Kidney epithelial cell (primary cell): ENCODE data around the gene KRTAP13-2. TPM values are rescaled to one million over a fixed set of nuclear protein-coding genes. Genes with fewer than 3 reads are reported as not detected.

ENCODE experiments used
- DNase-seq: peaks from one replicate; pipeline ENCODE4 v3.0.0-alpha.2; 2010; ENCODE audit warnings: low read depth
- H3K27me3 ChIP-seq: 2 replicates; pipeline ENCODE4 v1.6.0; 2011; ENCODE audit warnings: low read length; ENCODE audit not compliant: control insufficient read depth, insufficient read depth
- H3K36me3 ChIP-seq: 2 replicates; pipeline ENCODE4 v1.5.1; 2011; ENCODE audit warnings: low read length; ENCODE audit not compliant: control insufficient read depth, insufficient read depth
- H3K4me3 ChIP-seq: 2 replicates; pipeline ENCODE4 v1.5.1; 2011; ENCODE audit warnings: low read depth, mild to moderate bottlenecking, control low read depth, low read length
- total RNA-seq: library from RNA; depleted of rRNA; stranded (reverse); fragments of >200 nt; gene quantifications from 2 replicates; pipeline ENCODE4 v1.2.3, GENCODE V29; 2015
- TF ChIP-seq, protein P1 (sequence below): IDR thresholded peaks from 2 replicates; pipeline ENCODE4 v1.5.1; 2011; ENCODE audit warnings: mild to moderate bottlenecking, moderate library complexity, low read length, control low read depth, inconsistent platforms; ENCODE audit not compliant: insufficient read depth, poor library complexity, severe bottlenecking

The KRTAP13-2 gene, protein sequence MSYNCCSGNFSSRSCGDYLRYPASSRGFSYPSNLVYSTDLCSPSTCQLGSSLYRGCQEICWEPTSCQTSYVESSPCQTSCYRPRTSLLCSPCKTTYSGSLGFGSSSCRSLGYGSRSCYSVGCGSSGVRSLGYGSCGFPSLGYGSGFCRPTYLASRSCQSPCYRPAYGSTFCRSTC
- total RNA-seq: not detected in 2 replicates

DNA sequence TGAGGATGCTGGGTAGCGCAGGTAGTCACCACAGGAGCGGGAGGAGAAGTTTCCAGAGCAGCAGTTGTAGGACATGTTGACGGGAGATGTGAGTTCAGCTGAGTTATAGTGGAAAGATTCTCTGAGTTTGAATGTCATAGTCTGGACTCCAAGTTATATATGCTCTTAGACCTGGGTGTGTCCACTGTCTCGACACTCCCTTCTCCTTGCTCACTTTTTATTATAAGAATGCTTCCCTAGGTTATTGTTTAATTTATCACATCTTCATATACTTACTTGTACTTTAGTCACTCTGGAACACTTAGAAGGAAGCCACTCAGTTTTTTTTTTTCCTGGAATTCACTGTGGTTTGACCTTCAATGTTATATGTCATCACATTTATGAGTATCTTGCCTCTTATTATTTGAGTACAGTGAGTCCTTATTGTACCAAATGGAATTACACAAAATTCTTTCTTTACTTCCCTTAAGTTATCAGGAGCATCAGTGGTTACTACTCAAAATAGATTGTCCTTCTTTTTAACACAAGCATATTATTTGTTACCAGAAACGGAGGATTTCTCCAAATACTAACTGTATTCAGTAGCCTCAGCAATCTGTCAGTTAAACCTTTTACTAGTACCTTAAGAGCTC is at the start of gene KRTAP13-2:
TSS of gene KRTAP13-2 (minus strand) at position 133 of the 632 bp plus-strand sequence. CDS start at position 75, 58 bp downstream.
- TF ChIP-seq, protein P1, sequence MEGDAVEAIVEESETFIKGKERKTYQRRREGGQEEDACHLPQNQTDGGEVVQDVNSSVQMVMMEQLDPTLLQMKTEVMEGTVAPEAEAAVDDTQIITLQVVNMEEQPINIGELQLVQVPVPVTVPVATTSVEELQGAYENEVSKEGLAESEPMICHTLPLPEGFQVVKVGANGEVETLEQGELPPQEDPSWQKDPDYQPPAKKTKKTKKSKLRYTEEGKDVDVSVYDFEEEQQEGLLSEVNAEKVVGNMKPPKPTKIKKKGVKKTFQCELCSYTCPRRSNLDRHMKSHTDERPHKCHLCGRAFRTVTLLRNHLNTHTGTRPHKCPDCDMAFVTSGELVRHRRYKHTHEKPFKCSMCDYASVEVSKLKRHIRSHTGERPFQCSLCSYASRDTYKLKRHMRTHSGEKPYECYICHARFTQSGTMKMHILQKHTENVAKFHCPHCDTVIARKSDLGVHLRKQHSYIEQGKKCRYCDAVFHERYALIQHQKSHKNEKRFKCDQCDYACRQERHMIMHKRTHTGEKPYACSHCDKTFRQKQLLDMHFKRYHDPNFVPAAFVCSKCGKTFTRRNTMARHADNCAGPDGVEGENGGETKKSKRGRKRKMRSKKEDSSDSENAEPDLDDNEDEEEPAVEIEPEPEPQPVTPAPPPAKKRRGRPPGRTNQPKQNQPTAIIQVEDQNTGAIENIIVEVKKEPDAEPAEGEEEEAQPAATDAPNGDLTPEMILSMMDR: no peak
- Histone ChIP-seq H3K36me3 (no peaks in the 10 kb centered on the region), H3K27me3 (no peaks in the 10 kb centered on the region)

GRCh38 chr21:30415993-30416392 is 43.9 kb upstream of the KRTAP13-2 start:
- no peaks in the 10 kb centered on the region for H3K36me3 ChIP-seq
- DNase-seq: no peak
- H3K4me3 ChIP-seq: no peak overlapping the region
- no peaks in the 10 kb centered on the region for H3K27me3 ChIP-seq
- TF ChIP-seq, protein P1: no peak

More for the DNA sequence above, at the start of gene KRTAP13-2:
- no peak for DNase-seq
- no peak within 1 kb of the TSS for H3K4me3 ChIP-seq

DNA sequence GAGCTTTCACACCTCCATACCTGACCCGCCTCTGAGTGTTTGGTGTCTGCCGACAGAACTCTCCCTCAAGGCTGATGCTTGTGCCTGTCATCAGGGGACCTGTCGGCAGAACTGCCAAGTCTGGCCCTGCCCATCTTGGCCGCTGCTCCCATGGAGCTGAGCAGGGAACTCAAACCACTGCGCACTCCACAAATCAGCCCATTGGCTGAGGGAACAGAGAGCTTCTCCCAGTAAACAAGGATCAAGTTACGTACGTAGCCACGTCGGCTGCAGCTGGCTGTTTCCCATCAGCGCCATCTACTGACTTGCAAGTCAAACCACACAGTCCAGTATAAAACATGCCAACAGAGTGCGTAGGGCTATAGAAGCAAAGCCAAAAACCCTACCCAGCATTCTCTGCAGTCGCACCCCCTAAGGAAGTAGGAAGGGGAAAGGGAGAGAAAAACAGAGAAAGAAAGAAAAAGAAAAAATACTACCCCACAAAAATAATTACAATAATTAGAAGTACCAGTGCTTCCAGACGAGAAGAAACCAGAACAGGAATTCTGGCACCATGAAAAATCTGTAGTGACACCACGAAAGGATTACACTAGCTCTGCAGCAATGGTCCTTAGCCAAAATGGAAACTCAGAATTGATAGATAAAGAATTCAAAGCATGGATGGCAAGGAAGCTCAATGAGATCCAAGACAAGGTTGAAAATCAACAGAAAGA is 36.9 kb upstream of the KRTAP13-2 start:
- Histone ChIP-seq H3K36me3 (no peaks in the 10 kb centered on the region), H3K27me3 (no peaks in the 10 kb centered on the region), H3K4me3 (no peak overlapping the region)
- peak; percentile 35 for DNase-seq
- TF ChIP-seq, protein P1: peak; percentile 77

DNA sequence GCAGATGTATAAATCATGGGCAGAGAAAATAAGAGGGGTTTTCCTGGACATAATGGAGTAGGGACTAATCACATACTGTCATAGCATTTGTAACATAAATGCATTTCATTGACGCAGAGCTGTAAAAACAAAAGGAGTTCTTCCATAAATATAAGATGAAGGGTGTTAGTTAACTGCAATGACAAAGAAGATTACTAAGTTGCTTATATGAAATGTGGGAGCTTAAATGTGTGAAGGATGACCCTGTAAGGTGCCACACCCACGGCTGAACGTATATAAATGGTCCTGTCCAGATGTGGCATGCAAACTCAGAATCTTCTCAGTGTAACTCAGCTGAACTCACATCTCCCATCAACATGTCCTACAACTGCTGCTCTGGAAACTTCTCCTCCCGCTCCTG is 23.7 kb upstream of the KRTAP13-2 start, which contains the start of gene KRTAP13-1:
TSS of gene KRTAP13-1 (plus strand) at position 301 of the 400 bp plus-strand sequence. CDS start at position 357, 56 bp downstream.
- Histone ChIP-seq H3K27me3 (no peaks in the 10 kb centered on the region), H3K4me3 (no peak within 1 kb of the TSS), H3K36me3 (no peaks in the 10 kb centered on the region)
- TF ChIP-seq, protein P1: no peak
- DNase-seq: no peak

DNA sequence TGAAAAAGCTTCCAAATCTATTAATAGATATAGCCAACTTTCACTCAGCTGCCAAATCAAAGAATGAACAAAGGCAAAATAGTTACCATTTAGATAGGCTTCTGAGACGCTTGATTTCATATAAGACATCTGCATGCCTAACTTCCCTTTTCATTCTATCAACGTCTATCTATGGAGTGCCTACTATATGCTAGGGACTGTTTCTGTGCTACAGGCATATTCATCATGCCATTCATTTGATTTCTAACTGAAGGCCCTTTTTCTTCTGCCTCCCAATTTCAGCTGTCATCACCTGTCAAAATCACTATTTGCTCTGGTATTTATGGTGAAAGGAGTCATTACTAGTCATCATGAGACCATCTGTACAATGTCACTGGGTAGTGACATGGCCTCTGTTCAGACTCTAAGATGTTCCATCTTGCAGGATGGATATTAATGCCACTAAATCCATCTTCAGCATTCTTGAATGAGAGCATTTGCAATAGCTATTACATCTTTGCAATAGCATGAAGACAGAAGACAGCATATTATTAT is 19.5 kb upstream of the KRTAP13-2 start:
- no peak for DNase-seq
- Histone ChIP-seq H3K36me3 (no peaks in the 10 kb centered on the region), H3K4me3 (no peak overlapping the region), H3K27me3 (no peaks in the 10 kb centered on the region)
- TF ChIP-seq, protein P1: no peak
